Keratinocyte (primary cell): Measurements from ENCODE around the gene ATAD1.

ENCODE experiments used
- CTCF ChIP-seq, 3 experiments: IDR thresholded peaks in 1 of 3; conservative IDR thresholded peaks in 1 of 3; optimal IDR thresholded peaks in 1 of 3; 2 replicates in 2 of 3; 3 replicates in 1 of 3; pipeline versions ENCODE3 to v1.5.1; 2011; ENCODE audit warnings: low read length in 3 of 3, mild to moderate bottlenecking in 3 of 3, moderate library complexity in 2 of 3, control low read depth in 1 of 3, inconsistent platforms in 1 of 3; ENCODE audit not compliant: insufficient read depth in 2 of 3; ENCODE audit errors: extremely low read depth in 1 of 3
- EZH2 ChIP-seq: IDR thresholded peaks from one replicate; pipeline ENCODE4 v1.6.1; 2012; ENCODE audit warnings: inconsistent platforms, mild to moderate bottlenecking, low read length, moderate library complexity

- TF ChIP-seq CTCF (optimal IDR thresholded peaks at IDR 0.05 in 1 of 3, IDR thresholded peaks at IDR 0.05 in 1 of 3, conservative IDR thresholded peaks at IDR 0.05 in 1 of 3; ENCODE audit: extremely low read depth in 1 of 3, insufficient read depth in 2 of 3, low read length in 3 of 3) = peak in 2 of 3 experiments; percentile 24 to 39
- TF ChIP-seq EZH2 = no peak
These were observed 46.0 kb downstream of the ATAD1 start for GRCh38 chr10:87771871-87772500.
